Activated T-cell treated with anti-CD3 and anti-CD28 coated beads for 24 hours (primary cell): ENCODE measurements around the gene ITPR2.
"Not testable (repeated sequence)": the region's sequence is repeated elsewhere in the genome, so short reads cannot be mapped to it uniquely, and the experiment has no call there.

Experiments used
- DNase-seq: peaks from one replicate; pipeline ENCODE4 v3.0.0-alpha.2; 2020; ENCODE audit warnings: low read depth

The ITPR2 gene

DNA sequence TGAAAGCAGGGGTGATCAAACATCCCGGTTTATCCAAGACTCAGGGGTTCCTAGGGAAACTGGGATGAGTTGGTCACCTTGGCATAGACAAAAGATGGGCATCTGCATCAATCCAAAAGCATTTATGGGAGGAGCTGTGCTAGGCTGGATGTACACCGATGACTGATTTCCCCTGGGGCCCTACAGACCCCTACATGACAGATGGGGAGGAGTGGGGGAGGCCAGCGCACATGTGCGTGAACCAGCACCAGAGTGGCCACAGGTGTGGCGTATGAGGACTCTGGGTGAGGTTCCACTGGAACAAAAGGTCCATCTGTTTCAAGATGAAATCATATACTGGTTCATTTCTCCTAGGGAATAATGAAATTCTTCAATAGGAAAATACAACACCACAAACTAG is 210.4 kb downstream of the ITPR2 start:
- DNase-seq = no peak

DNA sequence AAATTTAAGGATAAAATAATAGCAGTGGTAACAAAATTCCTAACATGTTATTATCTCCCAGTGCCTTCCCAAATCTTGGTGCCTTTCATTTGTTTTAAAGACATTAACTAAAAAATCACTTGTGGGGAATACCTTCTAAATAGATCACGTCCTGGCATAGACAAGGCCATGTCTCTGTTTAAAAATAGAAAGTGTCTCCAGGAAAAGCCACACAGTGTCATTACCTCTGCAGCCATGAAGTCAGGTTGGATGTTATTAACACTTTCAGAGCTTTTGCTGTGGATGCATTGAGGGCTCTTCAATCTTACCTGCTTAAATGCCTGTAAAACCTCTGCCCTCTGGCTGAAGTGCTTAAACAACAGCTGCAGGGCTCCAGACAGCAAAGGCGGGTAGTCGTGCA is 211.1 kb downstream of the ITPR2 start:
- DNase-seq = no peak

DNA sequence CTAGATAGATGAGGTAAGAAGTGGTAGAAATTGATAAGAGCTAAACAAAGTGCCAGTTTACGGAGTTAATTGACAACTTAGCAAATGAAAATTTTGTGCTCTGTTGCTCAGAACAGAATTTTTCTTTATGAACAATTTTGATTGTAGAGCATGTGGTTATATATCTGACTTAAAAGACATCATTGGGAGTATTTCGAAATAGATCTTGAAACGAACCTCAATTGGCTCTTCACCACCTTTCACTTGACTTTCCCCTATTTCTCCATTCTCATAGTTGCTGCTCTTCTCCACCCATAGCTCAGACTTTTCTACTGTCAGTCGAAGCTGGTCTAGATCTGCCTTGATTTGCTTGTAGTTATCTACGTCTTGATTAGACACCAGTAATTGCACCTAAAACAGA is 212.1 kb downstream of the ITPR2 start:
- no peak for DNase-seq

DNA sequence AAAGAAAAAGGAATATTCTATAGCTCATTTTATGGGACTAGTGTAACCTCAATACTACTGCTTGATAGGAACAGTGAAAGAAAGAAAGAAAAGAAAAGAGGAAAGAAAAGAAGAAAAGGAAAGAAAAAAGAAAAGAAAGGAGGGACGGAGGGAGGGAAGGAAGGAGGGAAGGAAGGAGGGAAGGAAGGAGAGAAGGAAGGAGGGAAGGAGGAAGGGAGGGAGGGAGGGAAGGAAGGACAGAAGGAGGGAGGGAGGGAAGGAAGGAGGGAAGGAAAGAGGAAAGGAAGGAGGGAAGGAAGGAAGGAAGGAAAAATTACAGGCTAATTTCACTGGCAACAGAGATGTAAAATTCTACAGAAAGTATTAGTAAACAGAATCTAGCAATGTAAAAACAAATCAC is 215.5 kb downstream of the ITPR2 start:
- no peak for DNase-seq

DNA sequence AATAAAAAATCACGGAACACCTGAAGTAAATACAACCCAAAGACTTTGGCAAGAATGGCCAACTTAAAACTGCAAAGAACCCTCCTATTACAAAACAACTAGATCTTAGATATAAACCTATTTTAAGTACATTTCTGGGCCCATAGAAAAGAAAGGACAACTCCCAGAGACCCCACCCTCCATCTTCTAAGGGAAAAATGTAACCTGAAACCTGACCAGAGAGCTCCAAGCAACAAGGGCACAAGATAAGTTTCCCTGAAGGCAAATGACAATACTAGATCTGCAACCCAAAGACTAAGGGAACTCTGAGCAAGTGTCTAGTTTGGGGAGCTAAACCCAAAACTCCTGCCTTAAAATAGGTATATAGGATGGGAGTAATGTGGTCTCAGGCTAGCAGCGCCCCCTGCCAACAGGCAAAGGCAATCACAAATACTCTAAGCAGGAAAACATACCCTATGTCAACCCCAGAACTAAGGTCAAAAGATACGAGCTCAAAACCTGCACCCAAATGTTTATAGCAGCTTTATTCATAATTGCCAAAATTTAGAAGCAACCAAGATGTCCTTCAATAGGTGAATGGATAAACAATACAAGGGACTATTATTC is 218.9 kb downstream of the ITPR2 start:
- no peak for DNase-seq

DNA sequence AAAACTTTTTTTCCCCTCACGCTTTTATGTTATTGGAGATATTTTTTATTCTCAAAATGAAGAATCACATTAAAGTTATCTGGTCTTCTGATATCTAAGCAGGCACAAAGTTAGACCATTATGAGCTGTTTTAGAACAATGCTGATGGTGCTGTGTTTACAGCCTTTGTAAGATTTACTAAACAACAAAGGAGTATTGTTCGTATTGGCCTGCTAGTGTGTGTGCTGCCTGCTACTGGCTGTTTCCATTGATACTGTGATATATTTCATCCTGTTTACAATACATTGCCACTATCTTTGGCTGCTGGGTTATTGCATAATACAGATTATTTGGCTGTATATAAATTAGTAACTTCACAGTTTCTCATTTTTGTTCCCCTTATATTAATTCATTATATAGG is 220.8 kb downstream of the ITPR2 start:
- no peak for DNase-seq

DNA sequence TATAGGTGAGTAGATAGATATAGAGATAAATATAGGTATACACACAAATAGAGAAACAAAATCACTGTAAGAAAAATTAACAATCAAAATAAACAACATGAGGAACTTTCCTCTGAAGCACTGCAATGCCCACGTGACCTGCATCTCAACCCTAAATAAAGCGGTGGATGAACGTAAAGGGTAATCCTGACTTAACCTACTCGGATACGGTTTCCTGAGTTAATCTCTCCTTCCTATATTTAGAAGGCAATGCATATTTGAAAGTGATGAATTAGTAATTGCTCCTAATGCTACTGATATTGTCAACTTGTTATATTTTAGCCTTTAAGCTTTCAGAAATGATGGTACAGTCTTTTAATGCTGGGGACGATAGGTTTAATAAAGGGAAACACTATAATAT is 221.4 kb downstream of the ITPR2 start:
- DNase-seq = no peak

DNA sequence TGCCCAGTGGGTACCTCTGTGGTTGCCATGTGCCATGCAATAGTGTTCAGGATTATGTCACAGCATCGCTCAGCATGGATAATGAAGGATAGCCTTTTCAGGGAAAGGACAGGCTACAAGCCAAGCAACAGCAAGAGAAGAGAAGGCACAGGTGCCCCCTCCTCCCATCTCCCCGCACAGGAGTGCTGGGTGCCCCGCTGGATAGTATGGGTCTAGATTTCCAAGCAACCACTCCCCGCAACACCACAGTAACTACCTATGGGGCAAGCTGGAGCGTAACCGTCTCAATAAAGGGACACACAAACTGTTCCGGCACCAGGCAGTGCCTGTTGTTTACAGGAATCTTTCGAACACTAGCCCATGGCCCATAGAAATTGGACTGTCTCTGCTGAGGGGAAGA is 222.2 kb downstream of the ITPR2 start:
- no peak for DNase-seq

DNA sequence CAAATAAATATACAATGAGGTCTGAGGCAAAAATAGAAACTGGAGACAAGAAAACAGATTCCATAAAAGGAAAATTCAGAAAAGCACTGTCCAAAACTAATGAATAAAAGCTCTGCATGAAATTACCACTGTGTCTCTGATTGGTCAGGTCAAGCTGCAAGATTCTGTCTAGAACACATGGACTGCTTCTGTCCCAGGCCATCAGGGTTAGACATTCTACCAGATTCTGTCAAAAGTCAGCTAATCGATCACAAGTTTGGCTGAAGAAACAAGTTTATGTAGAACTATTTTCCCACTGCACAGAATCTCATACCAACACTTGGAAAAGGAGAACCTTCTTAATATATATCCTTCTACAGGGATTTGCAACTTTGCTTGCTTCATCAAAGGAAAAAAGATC is 223.0 kb downstream of the ITPR2 start:
- DNase-seq = no peak

DNA sequence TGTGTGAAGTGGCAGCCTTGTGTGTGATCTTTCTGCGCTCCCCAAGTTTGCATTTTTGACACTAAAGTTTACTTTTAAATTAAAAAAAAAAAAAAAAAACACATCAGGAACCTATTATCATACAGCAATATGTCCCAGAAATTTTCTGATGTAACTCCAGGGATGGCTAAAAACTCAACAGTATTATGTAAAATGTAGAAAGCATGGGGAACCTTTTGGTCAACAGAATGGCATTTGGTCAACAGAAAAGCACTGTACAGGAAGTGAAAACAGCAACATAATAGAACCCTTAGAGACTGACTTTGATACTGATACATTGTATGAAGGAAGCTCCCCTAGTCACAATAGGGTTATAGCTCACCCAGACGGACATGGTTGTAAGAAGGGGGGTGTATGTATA is 224.3 kb downstream of the ITPR2 start:
- no peak for DNase-seq

DNA sequence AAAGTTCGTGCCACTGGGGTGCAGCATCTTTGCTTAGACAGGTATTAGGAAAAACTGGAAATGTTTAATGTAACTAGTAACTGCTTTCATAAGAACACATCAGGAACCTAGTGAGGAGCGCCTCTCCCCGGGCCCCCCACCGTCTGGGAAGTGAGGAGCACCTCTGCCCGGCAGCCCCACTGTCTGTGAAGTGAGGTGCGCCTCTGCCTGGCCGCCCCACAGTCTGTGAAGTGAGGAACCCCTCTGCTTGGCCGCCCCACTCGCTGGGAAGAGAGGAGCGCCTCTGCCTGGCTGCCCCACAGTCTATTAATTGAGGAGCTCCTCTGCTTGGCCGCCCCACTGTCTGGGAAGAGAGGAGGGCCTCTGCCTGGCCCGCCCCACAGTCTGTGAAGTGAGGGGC is 224.7 kb downstream of the ITPR2 start:
- no peak for DNase-seq

DNA sequence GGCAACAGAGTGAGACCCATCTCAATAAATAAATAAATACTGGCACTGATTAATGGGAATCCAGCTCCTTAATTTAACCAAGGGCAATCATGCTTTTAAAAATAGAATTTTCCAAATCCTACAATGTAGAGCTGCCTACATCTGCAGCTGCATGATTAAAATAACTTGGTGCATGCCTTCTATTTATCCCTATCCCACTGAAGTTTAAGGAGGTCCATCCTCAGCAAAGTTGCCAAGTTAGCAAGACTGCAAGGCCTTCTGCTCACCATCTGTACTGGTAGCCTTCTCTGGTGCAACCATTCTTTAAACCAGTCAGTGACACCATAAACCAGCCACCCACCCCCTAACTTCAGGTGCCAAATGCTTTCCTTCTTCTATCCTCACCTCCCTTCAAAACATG is 226.1 kb downstream of the ITPR2 start:
- no peak for DNase-seq

DNA sequence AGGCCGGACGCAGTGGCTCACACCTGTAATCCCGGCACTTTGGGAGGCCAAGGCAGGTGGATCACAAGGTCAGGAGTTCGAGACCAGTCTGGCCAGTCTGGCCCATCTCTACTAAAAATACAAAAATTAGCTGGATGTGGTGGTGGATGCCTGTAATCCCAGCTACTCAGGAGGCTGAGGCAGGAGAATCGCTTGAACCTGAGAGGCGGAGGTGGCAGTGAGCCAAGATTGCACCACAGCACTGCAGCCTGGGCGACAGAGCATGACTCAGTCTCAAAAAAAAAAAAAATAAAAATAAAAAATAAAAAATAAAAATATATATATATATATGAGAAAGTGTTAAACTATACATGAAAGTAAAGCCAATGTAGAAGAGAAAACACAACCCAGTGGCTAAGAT is 228.2 kb downstream of the ITPR2 start:
- not testable (repeated sequence) for DNase-seq

DNA sequence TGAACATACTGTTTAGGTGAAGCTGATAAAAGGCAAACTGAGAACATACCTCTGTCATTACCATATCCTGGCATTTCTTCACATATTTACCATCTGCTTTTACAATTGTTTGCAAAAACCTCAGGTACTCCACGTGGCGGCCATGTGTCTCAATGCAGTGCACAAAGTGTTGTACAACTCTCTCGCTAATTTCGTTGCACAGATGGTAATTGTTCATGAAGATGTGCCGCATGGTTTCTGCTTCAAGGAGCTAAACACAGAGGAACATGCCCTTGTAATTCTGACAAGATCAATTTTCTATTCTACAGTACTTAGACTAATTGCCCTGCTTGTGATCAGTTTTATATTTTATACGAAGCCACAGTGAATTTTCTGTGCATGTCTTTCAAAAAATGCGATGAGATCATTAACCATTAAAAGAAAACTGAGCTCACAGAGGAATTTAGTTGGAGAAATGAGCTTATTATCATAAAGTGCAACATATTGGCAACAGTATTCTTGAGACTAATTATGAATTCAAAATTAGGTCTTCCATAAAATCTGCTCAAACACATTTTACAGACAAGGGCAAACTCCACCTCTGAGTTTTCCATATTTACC is 233.8 kb downstream of the ITPR2 start:
- DNase-seq = no peak

DNA sequence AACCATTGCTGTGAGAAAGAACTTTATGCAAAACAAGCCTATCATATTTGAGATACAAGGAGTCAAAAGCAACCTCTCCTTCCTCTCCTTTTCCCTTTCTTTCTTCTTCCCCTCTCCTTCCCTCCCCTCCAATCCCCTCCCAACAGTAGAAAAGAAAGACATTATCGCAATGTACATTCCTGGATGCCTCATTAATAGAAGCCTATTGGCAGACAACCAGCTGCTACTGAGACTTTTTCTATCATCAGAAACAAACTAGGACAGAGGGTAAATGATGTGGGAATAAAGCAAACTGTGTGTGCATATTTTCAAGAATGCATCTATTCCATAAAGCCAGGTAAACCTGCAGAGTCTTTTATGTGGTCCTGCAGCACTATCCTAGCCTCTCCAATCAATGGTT is 237.2 kb downstream of the ITPR2 start:
- DNase-seq = no peak

DNA sequence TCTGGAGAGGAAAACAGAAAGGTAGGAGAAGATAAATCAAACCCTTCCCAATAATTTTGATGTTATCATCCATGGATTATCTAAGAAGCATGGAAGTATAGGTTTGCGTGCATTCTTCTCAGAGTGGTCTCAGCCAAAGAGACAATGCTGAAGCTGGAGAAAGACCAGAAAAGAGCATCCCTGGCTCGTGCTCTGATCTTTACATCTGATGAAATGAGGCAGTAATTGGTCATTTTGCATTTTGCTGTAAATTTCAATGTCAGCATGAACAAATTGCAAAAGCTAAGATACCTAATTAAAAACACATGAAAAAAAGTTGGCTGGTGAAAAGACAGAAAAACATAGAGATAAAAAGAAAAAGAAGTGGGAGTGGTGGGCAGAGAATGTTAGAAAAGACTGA is 252.4 kb downstream of the ITPR2 start:
- no peak for DNase-seq

DNA sequence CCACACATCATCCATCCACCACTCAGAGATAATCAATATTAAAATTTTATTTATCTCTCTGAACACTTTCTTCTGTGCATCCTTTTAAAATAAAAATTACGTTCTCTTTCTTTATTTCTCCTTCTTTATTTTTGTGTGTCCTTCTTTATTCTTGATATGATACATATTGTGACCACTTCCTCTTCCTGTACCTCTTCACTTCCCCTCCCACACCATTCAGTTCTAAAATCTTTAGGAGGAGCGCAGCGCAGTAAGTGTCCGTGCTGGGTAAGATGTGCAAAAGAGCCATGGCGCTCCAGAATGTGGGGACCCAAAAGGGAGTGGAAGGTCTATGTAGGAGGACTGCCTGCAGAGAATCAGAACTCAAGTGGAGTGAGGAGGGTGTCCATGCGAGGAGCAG is 256.7 kb downstream of the ITPR2 start:
- DNase-seq = no peak

DNA sequence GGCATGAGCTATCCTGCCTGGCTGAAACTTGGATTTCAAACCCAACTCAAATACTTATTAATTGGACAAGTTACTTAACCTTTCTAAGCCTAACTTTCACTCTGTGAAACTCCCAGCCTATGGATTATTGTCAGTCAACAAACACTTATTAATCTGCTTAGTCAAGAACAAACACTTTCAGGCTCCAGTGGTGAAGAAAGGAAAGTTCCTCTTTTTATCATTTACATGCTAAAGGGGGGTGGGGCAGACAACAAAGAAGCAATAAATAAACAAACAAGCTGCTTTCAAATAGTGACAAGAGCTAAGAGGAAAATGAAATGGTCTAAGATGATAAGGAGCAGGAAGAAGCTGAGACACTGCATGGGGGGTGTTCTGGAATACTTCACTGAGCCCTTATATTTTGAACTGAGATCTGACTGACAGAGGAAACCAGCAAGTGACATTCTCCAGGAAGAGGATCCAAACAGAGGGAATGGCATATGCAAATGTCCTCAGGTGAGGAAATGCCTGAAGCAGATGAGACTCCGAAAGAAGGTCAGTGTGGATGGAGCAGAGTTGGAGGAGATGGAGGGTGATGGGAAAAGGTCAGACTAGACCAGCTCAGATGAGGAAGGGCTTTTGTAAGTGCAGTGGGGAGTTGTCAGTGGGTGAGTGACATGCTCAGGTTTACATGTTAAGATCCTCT is 259.6 kb downstream of the ITPR2 start:
- no peak for DNase-seq

DNA sequence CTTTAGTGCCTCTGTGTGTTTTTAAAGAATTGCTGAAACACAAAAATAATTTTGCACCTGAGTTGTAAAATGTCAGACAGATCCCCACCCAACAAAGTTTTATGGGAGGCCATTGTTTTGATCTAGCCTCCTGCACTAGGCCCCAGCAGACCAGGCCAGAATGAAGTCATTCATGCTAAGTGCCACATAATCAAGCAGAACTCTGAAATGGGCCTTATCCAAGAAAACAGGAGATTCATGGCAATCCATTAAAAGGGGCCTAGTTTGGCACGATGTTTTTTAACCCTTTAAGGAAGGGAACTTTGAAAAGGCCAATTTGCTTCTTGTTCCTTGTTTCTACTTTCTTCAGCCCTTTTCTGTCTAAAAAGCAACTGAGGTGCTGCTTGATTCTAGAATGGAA is 260.9 kb downstream of the ITPR2 start:
- no peak for DNase-seq

DNA sequence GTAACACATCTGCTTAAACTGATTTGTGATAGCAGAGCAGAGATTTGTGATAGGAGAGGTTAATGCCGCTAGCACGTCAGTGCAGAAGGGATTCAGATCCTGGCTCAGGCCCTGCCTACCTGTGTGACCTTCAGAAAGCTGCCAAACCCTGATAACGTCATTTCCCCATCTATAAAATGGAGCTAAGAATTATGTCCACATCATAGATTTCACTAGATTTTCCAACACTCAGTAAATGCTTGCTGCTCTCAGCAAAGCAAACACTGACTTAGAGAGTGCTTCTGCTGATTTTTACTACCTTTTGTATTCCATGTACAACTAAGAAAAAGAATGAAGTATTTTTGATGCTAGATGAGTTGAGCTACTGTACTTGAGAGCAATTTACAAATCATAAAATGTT is 261.4 kb downstream of the ITPR2 start:
- no peak for DNase-seq

DNA sequence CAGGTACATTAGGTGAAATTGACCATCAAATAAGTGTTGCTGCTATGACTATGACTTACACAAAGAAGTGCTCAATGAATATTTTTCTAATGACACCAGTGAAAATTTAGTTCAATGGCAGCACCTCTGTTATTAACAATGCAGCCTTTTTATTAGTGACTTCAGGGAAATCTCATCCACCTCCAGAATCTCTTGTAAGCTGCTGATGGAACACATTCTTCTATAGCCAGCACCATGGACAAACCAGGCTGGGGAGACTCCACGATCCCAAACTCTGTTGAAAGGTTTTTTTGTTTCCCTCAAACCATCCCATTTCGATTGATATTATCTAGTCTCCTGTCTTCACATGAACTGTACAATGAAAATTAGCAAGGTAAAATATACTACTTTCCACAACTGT is 265.9 kb downstream of the ITPR2 start:
- DNase-seq = no peak

DNA sequence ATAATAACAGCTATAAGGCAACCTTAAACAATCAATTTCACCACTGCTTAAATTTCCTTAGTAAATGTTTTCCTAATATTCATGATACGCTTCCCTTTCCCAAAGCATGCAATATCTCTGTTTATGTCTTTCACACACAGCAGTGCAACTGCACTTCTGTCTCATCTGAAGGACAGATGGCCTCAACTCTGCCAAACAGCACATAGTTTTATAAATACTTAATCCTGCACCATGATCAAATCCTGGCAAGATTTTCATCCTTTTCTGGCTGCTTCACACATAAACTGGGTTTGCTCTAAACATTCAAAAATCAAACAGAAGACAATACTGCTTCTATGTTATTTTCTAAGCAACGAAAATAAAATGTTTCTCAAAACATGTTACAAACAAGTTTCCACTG is 266.3 kb downstream of the ITPR2 start:
- DNase-seq = no peak

DNA sequence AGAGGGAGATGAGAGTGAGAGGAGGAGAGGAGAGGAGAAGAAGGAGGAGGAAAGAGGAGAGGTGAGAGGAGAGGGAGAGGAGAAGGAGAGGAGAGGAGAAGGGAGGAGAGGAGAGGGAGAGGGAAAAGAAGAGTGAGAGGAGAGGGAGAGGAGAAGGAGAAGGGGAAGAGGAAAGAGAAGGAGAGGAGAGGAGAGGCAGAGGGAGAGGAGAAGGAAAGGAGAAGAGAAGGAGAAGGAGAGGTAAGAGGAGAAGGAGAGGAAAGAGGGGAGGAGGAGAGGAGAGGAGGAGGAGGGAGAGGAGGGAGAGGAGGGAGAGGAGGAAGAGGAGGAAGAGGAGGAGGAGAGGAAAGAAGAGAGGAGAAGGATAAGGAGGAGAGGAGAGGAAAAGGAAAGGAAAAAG is 266.8 kb downstream of the ITPR2 start:
- DNase-seq = no peak

DNA sequence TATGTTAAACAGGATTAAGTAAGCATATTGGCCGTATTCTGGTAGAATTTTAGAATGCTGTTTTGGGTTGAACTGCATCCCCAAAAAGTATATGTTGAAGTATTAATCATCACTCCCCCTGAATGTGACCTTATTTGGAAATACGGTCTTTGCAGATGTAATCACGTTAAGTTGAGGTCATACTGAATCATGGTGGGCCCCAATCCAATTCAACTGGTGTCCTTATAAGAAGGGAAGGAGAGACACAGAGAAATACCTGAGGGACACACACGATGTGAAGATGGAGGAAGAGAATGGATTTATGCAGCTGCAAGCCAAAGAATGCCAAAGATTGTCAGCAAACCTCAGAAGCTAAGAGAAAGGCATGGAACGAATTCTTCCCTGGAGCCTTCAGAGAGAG is 268.6 kb downstream of the ITPR2 start:
- no peak for DNase-seq
